H1 (cell line): ENCODE results near the gene SPECC1. TPM values are rescaled to one million over a fixed set of nuclear protein-coding genes. Genes with fewer than 3 reads are reported as not detected.

Source experiments
- CTCF ChIA-PET: fragments of 300-600 bp; sonication (Branson Sonifier 250); formaldehyde crosslinking; loops from one replicate; lab custom pipeline; 2021; ENCODE audit not compliant: partially characterized antibody; lab: Charles Lee
- POLR2A ChIA-PET: fragments of 300-600 bp; sonication (Branson Sonifier 250); formaldehyde crosslinking; loops from one replicate; lab custom pipeline; 2021; ENCODE audit warnings: inconsistent platforms; ENCODE audit not compliant: partially characterized antibody; lab: Charles Lee
- DNase-seq, 2 experiments: peaks; one replicate each; pipeline versions ENCODE4 v3.0.0 to v3.0.0-alpha.2; 2010 to 2022; ENCODE audit warnings: low spot score in 2 of 2, low read depth in 1 of 2, mixed read lengths in 1 of 2
- FAIRE-seq: peaks from 2 replicates; lab custom pipeline; 2011; peaks lifted over from hg19 to GRCh38; lab: Jason Lieb, UNC
- H2AFZ ChIP-seq: 2 replicates; pipeline ENCODE4 v1.8.1; 2012; ENCODE audit warnings: low read length, inconsistent platforms
- H2AK5ac ChIP-seq: 2 replicates; pipeline ENCODE4 v1.6.1; 2013; ENCODE audit warnings: low read depth, low read length
- H2BK120ac ChIP-seq: replicated peaks from 2 replicates; pipeline ENCODE3; 2013; ENCODE audit warnings: low read depth, low read length, inconsistent platforms
- H2BK12ac ChIP-seq: 2 replicates; pipeline ENCODE4 v1.6.1; 2013; ENCODE audit warnings: low read depth, low read length
- H2BK15ac ChIP-seq: 2 replicates; pipeline ENCODE4 v1.6.1; 2013; ENCODE audit warnings: low read length
- H2BK20ac ChIP-seq: 2 replicates; pipeline ENCODE4 v1.6.1; 2013; ENCODE audit warnings: low read length
- H2BK5ac ChIP-seq: 2 replicates; pipeline ENCODE4 v1.6.1; 2013; ENCODE audit warnings: low read depth, low read length
- H3K14ac ChIP-seq: 2 replicates; pipeline ENCODE4 v1.6.1; 2013; ENCODE audit warnings: inconsistent platforms; ENCODE audit not compliant: insufficient read length
- H3K18ac ChIP-seq: 2 replicates; pipeline ENCODE4 v1.6.1; 2013; ENCODE audit warnings: low read length; ENCODE audit errors: extremely low read depth
- H3K23ac ChIP-seq: 2 replicates; pipeline ENCODE4 v1.6.1; 2013; ENCODE audit warnings: inconsistent platforms; ENCODE audit not compliant: insufficient read length
- H3K23me2 ChIP-seq: 2 replicates; pipeline ENCODE4 v1.6.1; 2013; ENCODE audit warnings: low read depth, low read length
- H3K27ac ChIP-seq: 2 replicates; pipeline ENCODE4 v1.6.1; 2011; ENCODE audit warnings: low read depth, low read length, inconsistent platforms
- H3K27me3 ChIP-seq, 4 experiments: replicated peaks in 1 of 4; 1 replicate in 1 of 4; 2 replicates in 3 of 4; pipeline versions ENCODE4 v1.6.1 to v1.8.1; 2011 to 2013; ENCODE audit warnings: low read length in 3 of 4, mild to moderate bottlenecking in 3 of 4, inconsistent platforms in 2 of 4, mixed read lengths in 2 of 4, moderate library complexity in 1 of 4; ENCODE audit not compliant: control insufficient read depth in 3 of 4, insufficient read depth in 3 of 4; ENCODE audit errors: extremely low read depth in 1 of 4
- H3K36me3 ChIP-seq, 4 experiments: 2 replicates each; pipeline versions ENCODE4 v1.6.1 to v1.8.1; 2011 to 2013; ENCODE audit warnings: mild to moderate bottlenecking in 4 of 4, low read length in 3 of 4, moderate library complexity in 2 of 4, control low read depth in 1 of 4, inconsistent platforms in 1 of 4; ENCODE audit not compliant: insufficient read depth in 4 of 4, control insufficient read depth in 2 of 4
- H3K4ac ChIP-seq: replicated peaks from 2 replicates; pipeline ENCODE3; 2013; ENCODE audit warnings: low read length, low read depth, mixed read lengths, inconsistent platforms; ENCODE audit not compliant: insufficient read length
- H3K4me1 ChIP-seq, 4 experiments: replicated peaks in 1 of 4; 1 replicate in 1 of 4; 2 replicates in 3 of 4; pipeline versions ENCODE4 v1.6.1 to v1.8.1; 2011 to 2013; ENCODE audit warnings: low read length in 3 of 4, inconsistent platforms in 2 of 4, mixed read lengths in 1 of 4; ENCODE audit not compliant: insufficient read depth in 4 of 4, control insufficient read depth in 3 of 4
- H3K4me2 ChIP-seq, 2 experiments: 2 replicates each; pipeline versions ENCODE4 v1.6.1 to v1.8.1; 2011 to 2013; ENCODE audit warnings: low read depth in 2 of 2, low read length in 2 of 2, control low read depth in 1 of 2, inconsistent platforms in 1 of 2, mild to moderate bottlenecking in 1 of 2; ENCODE audit not compliant: insufficient read depth in 1 of 2
- H3K4me3 ChIP-seq, 4 experiments: fragments of 200-600, 300-600 bp in 1 of 4; sonication (generic), shearing (Covaris generic), sonication (Bioruptor Twin) in 1 of 4; 2 replicates each; pipeline versions ENCODE4 v1.5.1 to v1.8.1; 2011 to 2016; ENCODE audit warnings: low read length in 4 of 4, low read depth in 3 of 4, control low read depth in 2 of 4, inconsistent platforms in 2 of 4, mild to moderate bottlenecking in 2 of 4, mixed read lengths in 1 of 4, moderate library complexity in 1 of 4; ENCODE audit not compliant: insufficient read depth in 2 of 4; ENCODE audit errors: extremely low read depth in 1 of 4
- H3K56ac ChIP-seq: replicated peaks from 2 replicates; pipeline ENCODE3; 2013; ENCODE audit warnings: low read depth, mild to moderate bottlenecking, mixed read lengths, low read length, inconsistent platforms; ENCODE audit not compliant: insufficient read length
- H3K79me1 ChIP-seq: 2 replicates; pipeline ENCODE4 v1.6.1; 2013; ENCODE audit warnings: low read depth, low read length, control low read depth
- H3K79me2 ChIP-seq, 2 experiments: 2 replicates each; pipeline versions ENCODE4 v1.6.1 to v1.8.1; 2012 to 2013; ENCODE audit warnings: low read length in 2 of 2, mild to moderate bottlenecking in 2 of 2, inconsistent platforms in 1 of 2; ENCODE audit not compliant: insufficient read depth in 2 of 2, control insufficient read depth in 1 of 2
- H3K9ac ChIP-seq, 4 experiments: replicated peaks in 1 of 4; 1 replicate in 1 of 4; 2 replicates in 3 of 4; pipeline versions ENCODE4 v1.6.1 to v1.8.1; 2011 to 2013; ENCODE audit warnings: low read depth in 3 of 4, low read length in 3 of 4, control low read depth in 2 of 4, mild to moderate bottlenecking in 2 of 4, moderate library complexity in 2 of 4, inconsistent platforms in 1 of 4; ENCODE audit errors: extremely low read depth in 1 of 4
- H3K9me3 ChIP-seq, 2 experiments: 2 replicates each; pipeline versions ENCODE4 v1.6.1 to v1.8.1; 2012 to 2013; ENCODE audit warnings: mild to moderate bottlenecking in 2 of 2, moderate library complexity in 2 of 2, control low read depth in 1 of 2, inconsistent platforms in 1 of 2, low read depth in 1 of 2, low read length in 1 of 2, mixed read lengths in 1 of 2; ENCODE audit not compliant: insufficient read depth in 2 of 2
- H4K20me1 ChIP-seq, 2 experiments: replicated peaks in 1 of 2; 2 replicates each; pipeline versions ENCODE3 to v1.8.1; 2011 to 2013; ENCODE audit warnings: inconsistent platforms in 2 of 2, low read length in 2 of 2, mild to moderate bottlenecking in 1 of 2; ENCODE audit not compliant: insufficient read depth in 2 of 2, control insufficient read depth in 1 of 2
- H4K5ac ChIP-seq: 2 replicates; pipeline ENCODE4 v1.6.1; 2013; ENCODE audit warnings: low read length, low read depth, mixed read lengths, inconsistent platforms; ENCODE audit not compliant: insufficient read length
- H4K8ac ChIP-seq: 2 replicates; pipeline ENCODE4 v1.8.0; 2013; ENCODE audit warnings: mild to moderate bottlenecking, moderate library complexity, low read length, inconsistent platforms; ENCODE audit not compliant: insufficient read depth; ENCODE audit errors: extremely low read depth
- H4K91ac ChIP-seq: replicated peaks from 2 replicates; pipeline ENCODE3; 2013; ENCODE audit warnings: low read length, mixed read lengths, inconsistent platforms; ENCODE audit not compliant: insufficient read length
- BCL11A ChIP-seq, 2 experiments: IDR thresholded peaks; one replicate each; pipeline ENCODE4 v1.6.1; 2011; ENCODE audit warnings: low read depth in 2 of 2, low read length in 2 of 2, mild to moderate bottlenecking in 2 of 2
- CHD1 ChIP-seq: IDR thresholded peaks from 2 replicates; pipeline ENCODE4 v1.6.1; 2012; ENCODE audit warnings: low read depth, low read length, improper control_type of control experiment
- GABPA ChIP-seq: IDR thresholded peaks from 2 replicates; pipeline ENCODE4 v1.6.1; 2011; ENCODE audit warnings: mild to moderate bottlenecking, low read length, moderate library complexity, borderline replicate concordance; ENCODE audit not compliant: insufficient read depth
- NANOG ChIP-seq: IDR thresholded peaks from 2 replicates; pipeline ENCODE4 v1.6.1; 2011; ENCODE audit warnings: low read length, low read depth, mild to moderate bottlenecking, inconsistent platforms; ENCODE audit not compliant: insufficient read depth, poor library complexity, severe bottlenecking
- PHF8 ChIP-seq: fragments of 200-600 bp; sonication (generic); conservative IDR thresholded peaks from 2 replicates; pipeline ENCODE4 v1.7.1; 2012; ENCODE audit warnings: low read depth, mild to moderate bottlenecking, inconsistent platforms, low read length, moderate library complexity
- POLR2A ChIP-seq, 2 experiments: IDR thresholded peaks; 1 replicate in 1 of 2; 2 replicates in 1 of 2; pipeline ENCODE4 v1.6.1; 2011; ENCODE audit warnings: low read depth in 2 of 2, low read length in 2 of 2, mild to moderate bottlenecking in 2 of 2; ENCODE audit errors: control extremely low read depth in 1 of 2
- RNF2 ChIP-seq: fragments of 200-900, 300-1000 bp; sonication (generic); IDR thresholded peaks from 2 replicates; pipeline ENCODE4 v1.7.1; 2016; ENCODE audit warnings: borderline replicate concordance, low read depth, mild to moderate bottlenecking, antibody characterized with exemption, low read length; ENCODE audit not compliant: poor library complexity, severe bottlenecking; ENCODE audit errors: missing control alignments
- SIN3A ChIP-seq, 2 experiments: IDR thresholded peaks in 1 of 2; conservative IDR thresholded peaks in 1 of 2; 2 replicates each; pipeline ENCODE4 v1.6.1; 2011 to 2012; ENCODE audit warnings: low read length in 2 of 2, improper control_type of control experiment in 1 of 2, low read depth in 1 of 2, mild to moderate bottlenecking in 1 of 2
- SP4 ChIP-seq: IDR thresholded peaks from 2 replicates; pipeline ENCODE4 v1.6.1; 2012; ENCODE audit warnings: low read length, inconsistent platforms
- TAF1 ChIP-seq: IDR thresholded peaks from 2 replicates; pipeline ENCODE4 v1.6.1; 2011; ENCODE audit warnings: mild to moderate bottlenecking, low read depth, low read length
- WGBS, 2 experiments: shearing (Covaris generic) in 1 of 2; methylation state at CpG; one replicate each; pipeline versions ENCODE4 v1.1.6 to v1.1.7; 2013 to 2015; ENCODE audit warnings: low lambda C conversion rate in 2 of 2, mixed read lengths in 2 of 2, inconsistent platforms in 1 of 2, low coverage in 1 of 2, missing lambda C conversion rate in 1 of 2; ENCODE audit not compliant: insufficient replicate concordance in 2 of 2, insufficient coverage in 1 of 2, insufficient read length in 1 of 2; ENCODE audit errors: extremely low coverage in 1 of 2, missing lambda C conversion rate in 1 of 2; 5-methylcytosine and 5-hydroxymethylcytosine counted together
- polyA plus RNA-seq, 7 experiments: library from polyadenylated mRNA; depleted of rRNA in 3 of 7; stranded (reverse) in 5 of 7; unstranded in 2 of 7; fragments of >200 nt in 5 of 7; fragments of 200-250 nt in 2 of 7; gene quantifications; 1 replicate in 5 of 7; 2 replicates in 1 of 7; 4 replicates in 1 of 7; pipeline versions ENCODE4 v1.2.1 to v1.2.3, GENCODE V29; 2011 to 2013; ENCODE audit warnings: missing spikeins in 2 of 7, mixed read lengths in 2 of 7
- total RNA-seq: library from RNA; stranded (reverse); fragmentation: NEBNext Ultra II Directional; extraction: Animal tissue kit (Norgen Biotek cat#: 25700); gene quantifications from 2 replicates; pipeline ENCODE4 v1.2.1, GENCODE V29; 2021

The SPECC1 gene
- total and polyA plus RNA-seq, 2 of the 8 experiments (the other 6 are each of a cell fraction or from before 2014, with no cell fraction given): 35.8 to 87.9 TPM

GRCh38 chr17:20074489-20074888, 65.3 kb downstream of the SPECC1 start:
- Histone ChIP-seq H3K27me3 (no peaks in the 10 kb centered on the region), H3K23me2 (no peaks in the 10 kb centered on the region), H4K91ac (no peak overlapping the region), H3K23ac (no peak overlapping the region), H4K5ac (no peak overlapping the region), H3K4me3 (no peak overlapping the region), H3K4ac (no peak overlapping the region), H3K56ac (no peak overlapping the region), H2BK20ac (no peak overlapping the region), H3K14ac (no peak overlapping the region), H3K9me3 (no peaks in the 10 kb centered on the region), H3K79me2 (no peaks in the 10 kb centered on the region), H3K27ac (no peak overlapping the region), H3K4me2 (no peak overlapping the region), H2BK15ac (no peak overlapping the region), H4K8ac (no peak overlapping the region), H2AK5ac (no peak overlapping the region), H3K4me1 (peaks cover 0 to 5% (median 1%) of the 10 kb centered on the region in 4 experiments; a peak in 2 of 7 replicates), H2BK120ac (no peak overlapping the region), H3K79me1 (no peaks in the 10 kb centered on the region), H3K9ac (no peak overlapping the region), H3K18ac (no peak overlapping the region), H3K36me3 (no peaks in the 10 kb centered on the region), H2BK5ac (no peak overlapping the region), H2AFZ (no peak overlapping the region), H2BK12ac (no peak overlapping the region), H4K20me1 (no peaks in the 10 kb centered on the region)
- DNase-seq: no peak
- WGBS, 2 experiments: 86% methylated on average over 3 of the region's 3 CpGs; no CpG with 5 or more reads in 1 of the 2 experiments
- ChIA-PET CTCF (interaction anchor here (1.1 to 2.1 kb wide), 4 partner anchors 11 to 82 kb away, joined by 3 to 8 read pairs (median 4); no protein-coding TSS in a partner anchor), POLR2A (no interaction called here)
- TF ChIP-seq SP4: no peak
- TF ChIP-seq RNF2: no peak
- TF ChIP-seq BCL11A (IDR thresholded peaks at IDR 0.05; ENCODE audit: low read depth in 2 of 2, low read length in 2 of 2): no peak
- TF ChIP-seq SIN3A (conservative IDR thresholded peaks at IDR 0.05 in 1 of 2, IDR thresholded peaks at IDR 0.05 in 1 of 2; ENCODE audit: low read depth in 1 of 2, low read length in 2 of 2): no peak
- TF ChIP-seq TAF1: no peak
- no peak for TF ChIP-seq PHF8
- TF ChIP-seq GABPA: no peak
- TF ChIP-seq POLR2A (IDR thresholded peaks at IDR 0.05; ENCODE audit: control extremely low read depth in 1 of 2, low read depth in 2 of 2, low read length in 2 of 2): no peak
- no peak for TF ChIP-seq NANOG
- TF ChIP-seq CHD1: no peak
- FAIRE-seq: no peak
